ENCODE data around the gene PKP1.

DNA sequence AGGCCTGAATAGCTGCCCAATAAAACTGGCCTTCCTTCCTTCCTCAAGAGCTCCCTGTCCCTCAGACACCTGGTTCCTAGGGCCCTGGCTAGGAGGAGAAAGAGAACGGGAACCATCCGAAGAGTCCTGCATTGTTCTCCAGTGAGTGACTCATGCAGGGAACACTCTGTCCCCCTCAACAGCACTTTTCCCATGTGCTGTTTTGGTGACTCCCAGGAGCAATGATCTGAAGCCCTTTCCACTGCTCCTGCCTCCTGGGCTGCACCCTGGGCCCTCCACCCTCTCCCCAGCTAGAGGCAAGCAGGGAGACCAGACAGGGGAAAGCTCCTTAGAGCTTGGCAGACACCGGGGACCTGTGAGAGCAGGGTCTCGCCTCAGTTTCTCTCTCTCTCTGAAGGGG lies 75.3 kb downstream of the PKP1 start:
- TF ChIP-seq, protein P1, sequence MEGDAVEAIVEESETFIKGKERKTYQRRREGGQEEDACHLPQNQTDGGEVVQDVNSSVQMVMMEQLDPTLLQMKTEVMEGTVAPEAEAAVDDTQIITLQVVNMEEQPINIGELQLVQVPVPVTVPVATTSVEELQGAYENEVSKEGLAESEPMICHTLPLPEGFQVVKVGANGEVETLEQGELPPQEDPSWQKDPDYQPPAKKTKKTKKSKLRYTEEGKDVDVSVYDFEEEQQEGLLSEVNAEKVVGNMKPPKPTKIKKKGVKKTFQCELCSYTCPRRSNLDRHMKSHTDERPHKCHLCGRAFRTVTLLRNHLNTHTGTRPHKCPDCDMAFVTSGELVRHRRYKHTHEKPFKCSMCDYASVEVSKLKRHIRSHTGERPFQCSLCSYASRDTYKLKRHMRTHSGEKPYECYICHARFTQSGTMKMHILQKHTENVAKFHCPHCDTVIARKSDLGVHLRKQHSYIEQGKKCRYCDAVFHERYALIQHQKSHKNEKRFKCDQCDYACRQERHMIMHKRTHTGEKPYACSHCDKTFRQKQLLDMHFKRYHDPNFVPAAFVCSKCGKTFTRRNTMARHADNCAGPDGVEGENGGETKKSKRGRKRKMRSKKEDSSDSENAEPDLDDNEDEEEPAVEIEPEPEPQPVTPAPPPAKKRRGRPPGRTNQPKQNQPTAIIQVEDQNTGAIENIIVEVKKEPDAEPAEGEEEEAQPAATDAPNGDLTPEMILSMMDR (IDR thresholded peaks at IDR 0.05; ENCODE audit: low read depth, low read length, poor library complexity, severe bottlenecking) = no peak
- no peak for TF ChIP-seq EZH2phosphoT487 (IDR thresholded peaks at IDR 0.05; ENCODE audit: borderline replicate concordance, low read length)

All from DOHH2 (cell line).